ENCODE data around the gene RDX.

- TF ChIP-seq CTCF (IDR thresholded peaks at IDR 0.05 in 2 of 3, conservative IDR thresholded peaks at IDR 0.05 in 1 of 3; ENCODE audit: borderline replicate concordance in 1 of 3, insufficient read depth in 1 of 3, low read depth in 2 of 3, low read length in 2 of 3) (no peak), EZH2 (IDR thresholded peaks at IDR 0.05) (no peak)
Measured at GRCh38 chr11:110141812-110142211, 154.6 kb downstream of the RDX start.
